Thoracic aorta (tissue), 2 donors: ENCODE data around the gene SPN. TPM values are rescaled to one million over a fixed set of nuclear protein-coding genes. Genes with fewer than 3 reads are reported as not detected.
A peak's percentile ranks its signal among the peaks of the same experiment; 100 is the strongest.
"Not testable (repeated sequence)": the region's sequence is repeated elsewhere in the genome, so short reads cannot be mapped to it uniquely, and the experiment has no call there.

Source experiments
- ATAC-seq: fragments of 150-250 bp; one replicate; pipeline ENCODE4 v1.8.0; 2017; ENCODE audit warnings: low read depth; ENCODE audit not compliant: insufficient number of reproducible peaks, low FRiP score
- DNase-seq: peaks from one replicate; pipeline ENCODE4 v3.0.0-alpha.2; 2020; ENCODE audit warnings: low spot score
- H3K27ac ChIP-seq, 2 donors: fragments of 200-600 bp; sonication (generic); 1 replicate in 1 of 2; 2 replicates in 1 of 2; pipeline ENCODE4 v1.5.1; 2016; ENCODE audit warnings: mild to moderate bottlenecking in 2 of 2, moderate library complexity in 2 of 2
- H3K27me3 ChIP-seq: fragments of 200-600 bp; sonication (generic); replicated peaks from 2 replicates; pipeline ENCODE4 v1.6.0; 2016; ENCODE audit warnings: mild to moderate bottlenecking; ENCODE audit not compliant: insufficient read depth
- H3K36me3 ChIP-seq: fragments of 200-600 bp; sonication (generic); one replicate; pipeline ENCODE4 v1.5.1; 2016
- H3K4me1 ChIP-seq, 2 donors: fragments of 200-600 bp; sonication (generic); 1 replicate in 1 of 2; 2 replicates in 1 of 2; pipeline versions ENCODE4 v1.5.1 to v1.6.0; 2016; ENCODE audit warnings: low read depth in 2 of 2, mild to moderate bottlenecking in 1 of 2; ENCODE audit not compliant: control insufficient read depth in 1 of 2
- H3K4me3 ChIP-seq: fragments of 200-600 bp; sonication (generic); 2 replicates; pipeline ENCODE4 v1.5.1; 2016; ENCODE audit warnings: mild to moderate bottlenecking
- H3K9me3 ChIP-seq: fragments of 200-600 bp; sonication (generic); 2 replicates; pipeline ENCODE4 v1.5.1; 2016
- total RNA-seq, 2 donors: library from RNA; depleted of rRNA; stranded (reverse); fragments of >200 nt; gene quantifications; one replicate each; pipeline versions ENCODE4 v1.1.0 to v1.2.3, GENCODE V29; 2016
- TF ChIP-seq, protein P1 (sequence below): fragments of 200-600 bp; sonication (generic); IDR thresholded peaks from one replicate; pipeline ENCODE4 v1.5.1; 2019; ENCODE audit warnings: antibody characterized with exemption

The SPN gene
- total RNA-seq, 2 donors from 2014 or later = 1.1 to 10.2 TPM

DNA sequence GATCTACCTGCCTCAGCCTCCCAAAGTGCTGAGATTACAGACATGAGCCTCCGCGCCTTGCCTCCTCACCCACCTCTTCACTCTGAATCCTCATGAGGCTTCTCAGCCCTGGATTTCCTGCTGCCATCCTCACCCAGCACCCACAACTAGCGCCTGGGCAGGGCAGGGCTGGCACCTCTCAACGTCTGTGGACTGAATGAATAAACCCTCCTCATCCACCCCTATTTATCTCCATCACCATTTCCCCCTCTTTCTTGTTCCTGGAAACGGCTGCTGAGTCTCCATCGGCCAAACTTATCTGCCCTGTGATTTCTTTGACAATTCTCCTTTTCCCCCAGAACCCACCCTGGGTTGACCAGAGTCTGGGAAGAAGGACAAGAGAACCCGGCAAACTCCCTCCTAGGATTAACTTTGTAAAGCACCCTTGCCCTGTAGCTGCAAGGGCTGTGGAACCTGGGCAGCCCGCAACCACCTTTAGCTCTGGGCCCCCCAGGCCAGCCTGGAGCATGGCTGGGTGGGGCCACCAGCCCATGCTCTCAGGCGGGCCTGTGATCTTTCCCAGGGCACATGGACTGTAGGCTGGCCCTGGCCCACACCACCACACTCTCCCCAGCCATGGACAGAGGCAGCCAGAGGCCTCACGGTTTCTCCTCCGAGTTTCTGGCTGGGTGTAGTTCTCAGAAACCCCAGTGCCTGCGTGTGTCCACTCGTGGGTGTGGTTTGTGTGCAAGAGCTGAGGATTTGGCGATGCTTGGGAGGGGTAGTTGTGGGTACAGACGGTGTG, 2.4 kb downstream of the SPN start:
- no peak for DNase-seq
- no peak for ATAC-seq
- H3K27me3 ChIP-seq = no peaks in the 10 kb centered on the region

DNA sequence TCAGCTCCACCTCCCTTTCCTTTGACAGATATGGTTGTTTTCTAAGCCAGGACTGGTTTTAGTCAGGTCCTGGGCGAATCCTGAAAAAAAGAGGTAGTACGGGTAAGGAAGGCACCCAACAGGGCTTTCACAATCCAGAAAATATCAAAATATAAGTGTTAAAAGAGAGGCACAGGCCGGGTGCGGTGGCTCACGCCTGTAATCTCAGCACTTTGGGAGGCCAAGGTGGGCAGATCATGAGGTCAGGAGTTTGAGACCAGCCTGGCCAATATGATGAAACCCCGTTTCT, 4.2 kb downstream of the SPN start:
- not testable (repeated sequence) for H3K27ac ChIP-seq, H3K36me3 ChIP-seq, H3K27me3 ChIP-seq, H3K9me3 ChIP-seq, DNase-seq, H3K4me3 ChIP-seq, ATAC-seq
- H3K4me1 ChIP-seq = peaks cover 0 to 11% of the 10 kb centered on the region in 2 donors

More for the DNA sequence above, 2.4 kb downstream of the SPN start:
- no peaks in the 10 kb centered on the region for H3K9me3 ChIP-seq
- no peak overlapping the region for H3K27ac ChIP-seq
- peak overlapping the region; percentile 47 for H3K4me3 ChIP-seq
- no peaks in the 10 kb centered on the region for H3K36me3 ChIP-seq
- TF ChIP-seq, protein P1, sequence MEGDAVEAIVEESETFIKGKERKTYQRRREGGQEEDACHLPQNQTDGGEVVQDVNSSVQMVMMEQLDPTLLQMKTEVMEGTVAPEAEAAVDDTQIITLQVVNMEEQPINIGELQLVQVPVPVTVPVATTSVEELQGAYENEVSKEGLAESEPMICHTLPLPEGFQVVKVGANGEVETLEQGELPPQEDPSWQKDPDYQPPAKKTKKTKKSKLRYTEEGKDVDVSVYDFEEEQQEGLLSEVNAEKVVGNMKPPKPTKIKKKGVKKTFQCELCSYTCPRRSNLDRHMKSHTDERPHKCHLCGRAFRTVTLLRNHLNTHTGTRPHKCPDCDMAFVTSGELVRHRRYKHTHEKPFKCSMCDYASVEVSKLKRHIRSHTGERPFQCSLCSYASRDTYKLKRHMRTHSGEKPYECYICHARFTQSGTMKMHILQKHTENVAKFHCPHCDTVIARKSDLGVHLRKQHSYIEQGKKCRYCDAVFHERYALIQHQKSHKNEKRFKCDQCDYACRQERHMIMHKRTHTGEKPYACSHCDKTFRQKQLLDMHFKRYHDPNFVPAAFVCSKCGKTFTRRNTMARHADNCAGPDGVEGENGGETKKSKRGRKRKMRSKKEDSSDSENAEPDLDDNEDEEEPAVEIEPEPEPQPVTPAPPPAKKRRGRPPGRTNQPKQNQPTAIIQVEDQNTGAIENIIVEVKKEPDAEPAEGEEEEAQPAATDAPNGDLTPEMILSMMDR = no peak
- H3K4me1 ChIP-seq = peaks cover 0 to 11% of the 10 kb centered on the region in 2 donors

DNA sequence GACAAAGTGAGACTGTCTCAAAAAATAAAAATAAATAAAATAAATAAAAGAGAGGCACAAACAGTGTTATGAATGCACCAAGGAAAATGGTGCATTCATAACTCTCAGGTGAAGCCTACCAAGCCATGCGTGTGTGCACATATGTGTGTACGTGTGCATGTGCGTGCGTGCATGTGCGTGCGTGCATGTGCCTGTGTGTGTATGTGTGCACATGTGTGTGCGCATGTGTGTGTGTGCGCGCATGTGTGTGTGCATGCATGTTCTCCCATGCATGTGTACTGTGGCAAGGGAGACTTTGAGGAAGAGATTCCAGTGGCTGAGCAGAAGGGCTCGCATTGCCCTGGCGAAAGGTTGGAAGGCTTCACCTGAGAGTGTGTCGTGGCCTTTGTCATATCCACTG, 4.7 kb downstream of the SPN start:
- Histone ChIP-seq H3K27ac (no peak overlapping the region), H3K4me3 (no peak overlapping the region), H3K27me3 (no peaks in the 10 kb centered on the region), H3K36me3 (no peaks in the 10 kb centered on the region), H3K9me3 (no peaks in the 10 kb centered on the region), H3K4me1 (peaks cover 0 to 11% of the 10 kb centered on the region in 2 donors)
- ATAC-seq (no peak), DNase-seq (no peak)
- TF ChIP-seq, protein P1 = no peak

DNA sequence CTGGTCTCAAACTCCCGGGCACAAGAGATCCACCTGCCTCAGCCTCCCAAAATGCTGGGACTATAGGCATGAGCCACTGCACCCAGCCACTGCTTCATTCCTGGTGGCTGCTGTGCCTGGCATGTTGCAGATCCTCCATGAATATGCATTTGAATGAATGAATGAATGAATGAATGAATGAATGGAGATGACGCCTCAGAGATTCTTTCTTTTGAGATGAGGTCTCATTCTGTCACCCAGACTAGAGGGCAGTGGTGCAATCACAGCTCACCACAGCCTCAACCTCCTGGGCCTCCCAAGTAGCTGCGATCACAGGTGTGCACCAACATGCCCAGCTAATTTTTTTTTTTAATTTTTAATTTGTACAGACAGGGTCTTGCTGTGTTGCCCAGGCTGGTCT, 5.2 kb downstream of the SPN start:
- DNase-seq = no peak
- no peaks in the 10 kb centered on the region for H3K9me3 ChIP-seq
- no peak overlapping the region for H3K27ac ChIP-seq
- no peak overlapping the region for H3K4me3 ChIP-seq
- H3K4me1 ChIP-seq = peaks cover 0 to 11% of the 10 kb centered on the region in 2 donors
- no peak for ATAC-seq
- H3K27me3 ChIP-seq = no peaks in the 10 kb centered on the region
- TF ChIP-seq, protein P1 = no peak
- no peaks in the 10 kb centered on the region for H3K36me3 ChIP-seq

DNA sequence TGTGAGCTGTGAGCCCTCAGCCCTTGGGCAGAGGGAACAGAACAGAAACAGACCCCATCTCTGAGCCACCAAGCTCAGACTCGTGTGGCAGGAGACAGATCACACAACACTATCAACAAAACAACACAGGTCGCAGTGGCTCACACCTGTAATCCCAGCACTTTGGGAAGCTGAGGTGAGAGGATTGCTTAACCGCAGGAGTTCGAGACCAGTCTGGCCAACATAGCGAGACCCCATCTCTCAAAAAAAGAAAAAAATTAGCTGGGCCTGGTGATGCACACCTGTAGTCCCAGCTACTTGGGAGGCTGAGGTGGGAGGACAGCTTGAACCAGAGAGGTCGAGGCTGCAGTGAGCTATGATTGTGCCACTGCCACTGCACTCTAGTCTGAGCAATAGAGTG, 10.5 kb downstream of the SPN start:
- no peak overlapping the region for H3K27ac ChIP-seq
- TF ChIP-seq, protein P1 = no peak
- ATAC-seq = no peak

DNA sequence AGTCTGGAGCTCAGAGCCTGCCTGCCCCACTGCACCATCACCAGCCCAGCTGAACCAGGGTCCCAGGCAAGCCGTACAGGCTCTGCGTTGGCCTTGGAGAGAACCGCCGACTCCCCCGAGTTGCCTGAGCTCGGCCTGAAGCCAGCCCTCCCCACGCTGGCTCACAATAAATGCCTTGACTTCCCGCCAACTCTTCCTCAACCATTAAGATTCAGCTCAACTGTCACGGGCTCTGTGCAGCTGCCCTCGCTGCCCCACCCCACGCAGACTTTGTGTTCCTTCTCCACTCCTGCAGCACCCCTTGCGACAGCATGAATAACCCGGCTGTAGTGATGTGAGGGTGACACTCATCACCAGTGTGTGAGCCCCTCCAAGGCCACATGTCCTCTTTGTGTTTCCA, 11.1 kb downstream of the SPN start:
- Histone ChIP-seq H3K9me3 (no peaks in the 10 kb centered on the region), H3K27ac (no peak overlapping the region), H3K4me3 (no peak overlapping the region), H3K36me3 (no peaks in the 10 kb centered on the region), H3K27me3 (no peaks in the 10 kb centered on the region), H3K4me1 (peaks cover 0 to under 1% of the 10 kb centered on the region in 2 donors)
- DNase-seq = no peak
- no peak for ATAC-seq
- TF ChIP-seq, protein P1 = no peak

More for the DNA sequence above, 10.5 kb downstream of the SPN start:
- no peak overlapping the region for H3K4me3 ChIP-seq
- H3K36me3 ChIP-seq = no peaks in the 10 kb centered on the region
- no peaks in the 10 kb centered on the region for H3K9me3 ChIP-seq
- no peaks in the 10 kb centered on the region for H3K4me1 ChIP-seq
- DNase-seq = no peak
- H3K27me3 ChIP-seq = no peaks in the 10 kb centered on the region
